Anterior cingulate cortex (tissue), 58 donors: ENCODE results near the gene COL6A2.
"Not testable (repeated sequence)": the region's sequence is repeated elsewhere in the genome, so short reads cannot be mapped to it uniquely, and the experiment has no call there.

ENCODE experiments used
- DNase-seq, 58 donors: peaks; one replicate each; lab custom pipeline; 2025; lab: John Stamatoyannopoulos, UW

Gene COL6A2

GRCh38 chr21:46131838-46132651 is 34.1 kb downstream of the COL6A2 start:
- DNase-seq, result no peak

DNA sequence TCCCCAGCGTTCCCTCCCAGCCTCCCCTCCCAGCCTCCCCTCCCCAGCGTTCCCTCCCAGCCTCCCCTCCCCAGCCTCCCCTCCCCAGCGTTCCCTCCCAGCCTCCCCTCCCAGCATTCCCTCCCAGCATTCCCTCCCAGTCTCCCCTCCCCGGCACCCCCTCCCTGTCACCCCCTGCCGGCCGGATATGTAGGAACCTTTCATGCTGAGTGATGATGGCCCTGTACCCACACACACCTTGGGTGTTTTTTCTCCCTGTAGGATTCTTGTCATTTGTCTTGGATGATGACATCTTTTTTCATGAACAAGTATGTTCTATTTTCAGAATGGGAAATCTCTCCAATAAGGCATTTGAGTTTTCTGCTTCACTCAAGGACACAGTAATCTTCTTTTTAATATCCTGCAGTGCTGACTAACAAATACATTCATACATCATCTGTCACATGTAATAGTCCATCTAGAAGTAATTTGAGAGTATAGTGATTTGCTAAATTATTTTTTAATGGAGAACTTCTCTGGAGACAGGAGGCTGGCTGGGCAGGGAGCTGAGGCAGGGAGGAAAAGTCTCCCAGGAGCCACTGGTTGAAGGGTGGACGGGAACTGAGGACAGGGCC is 38.0 kb downstream of the COL6A2 start:
- DNase-seq, result no peak

DNA sequence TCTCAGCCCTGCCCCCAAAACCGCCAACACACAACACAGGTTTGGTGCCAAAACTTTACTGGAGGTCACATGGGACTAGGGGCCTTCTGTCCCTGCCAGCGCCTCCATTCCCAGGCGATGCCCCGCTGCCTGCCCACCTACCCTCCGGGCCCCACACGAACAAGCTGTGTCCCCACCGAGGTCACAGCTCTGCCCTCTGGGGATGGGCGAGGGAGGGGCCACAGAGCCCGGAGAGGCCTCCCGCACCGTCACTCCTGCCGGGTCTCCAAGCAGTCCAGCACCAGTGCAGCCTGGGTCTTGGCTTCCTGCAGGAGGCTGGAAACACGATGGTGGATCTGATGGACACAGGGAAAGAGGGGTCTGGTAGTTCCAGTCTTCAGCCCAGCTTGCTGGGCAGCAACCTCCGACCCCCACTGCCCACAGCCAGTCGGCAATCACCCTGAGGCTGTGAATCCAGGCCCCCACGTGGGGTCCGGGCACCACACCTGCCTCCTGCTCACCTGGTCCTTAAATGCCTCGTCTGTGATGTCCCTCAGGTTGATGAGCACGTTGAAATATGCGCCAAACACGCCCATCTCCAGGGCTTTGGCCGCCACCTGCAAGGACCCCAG is 38.9 kb downstream of the COL6A2 start:
- no peak for DNase-seq

- DNase-seq, result no peak
These were observed 40.0 kb downstream of the COL6A2 start for GRCh38 chr21:46137908-46138307.

GRCh38 chr21:46138383-46138970 is 40.6 kb downstream of the COL6A2 start:
- no peak for DNase-seq

DNA sequence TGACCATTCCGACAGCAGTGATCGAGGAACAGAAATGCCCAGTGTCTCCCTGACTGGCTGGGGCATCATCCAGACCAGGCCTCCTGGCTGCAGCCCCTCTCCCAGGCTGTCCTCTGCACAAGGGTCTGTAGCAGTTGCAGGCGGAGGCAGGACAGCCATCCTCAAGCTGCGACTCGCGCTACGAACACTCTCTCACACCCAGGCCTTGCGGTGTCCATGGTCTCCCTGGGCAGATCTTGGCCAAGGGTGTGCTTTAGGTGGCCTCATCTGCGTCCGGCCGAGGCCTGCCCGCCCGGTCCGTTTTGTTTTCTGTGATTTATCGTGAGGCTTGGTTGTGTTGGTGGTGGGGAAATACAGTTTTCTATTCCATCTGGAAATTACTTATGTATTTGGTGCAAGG is 41.8 kb downstream of the COL6A2 start:
- DNase-seq, result no peak

GRCh38 chr21:46140352-46141003 is 42.6 kb downstream of the COL6A2 start:
- DNase-seq, result not testable (repeated sequence)

GRCh38 chr21:46141767-46142581 is 44.1 kb downstream of the COL6A2 start:
- DNase-seq, result no peak

- no peak for DNase-seq
These were observed 44.9 kb downstream of the COL6A2 start for GRCh38 chr21:46142582-46143473.

- DNase-seq, result peak in 6 of 58 donors; percentile 9 to 75 (median 30)
These were observed 46.7 kb downstream of the COL6A2 start for GRCh38 chr21:46144464-46145070.

- DNase-seq, result no peak
These were observed 47.4 kb downstream of the COL6A2 start for GRCh38 chr21:46145159-46145839.

DNA sequence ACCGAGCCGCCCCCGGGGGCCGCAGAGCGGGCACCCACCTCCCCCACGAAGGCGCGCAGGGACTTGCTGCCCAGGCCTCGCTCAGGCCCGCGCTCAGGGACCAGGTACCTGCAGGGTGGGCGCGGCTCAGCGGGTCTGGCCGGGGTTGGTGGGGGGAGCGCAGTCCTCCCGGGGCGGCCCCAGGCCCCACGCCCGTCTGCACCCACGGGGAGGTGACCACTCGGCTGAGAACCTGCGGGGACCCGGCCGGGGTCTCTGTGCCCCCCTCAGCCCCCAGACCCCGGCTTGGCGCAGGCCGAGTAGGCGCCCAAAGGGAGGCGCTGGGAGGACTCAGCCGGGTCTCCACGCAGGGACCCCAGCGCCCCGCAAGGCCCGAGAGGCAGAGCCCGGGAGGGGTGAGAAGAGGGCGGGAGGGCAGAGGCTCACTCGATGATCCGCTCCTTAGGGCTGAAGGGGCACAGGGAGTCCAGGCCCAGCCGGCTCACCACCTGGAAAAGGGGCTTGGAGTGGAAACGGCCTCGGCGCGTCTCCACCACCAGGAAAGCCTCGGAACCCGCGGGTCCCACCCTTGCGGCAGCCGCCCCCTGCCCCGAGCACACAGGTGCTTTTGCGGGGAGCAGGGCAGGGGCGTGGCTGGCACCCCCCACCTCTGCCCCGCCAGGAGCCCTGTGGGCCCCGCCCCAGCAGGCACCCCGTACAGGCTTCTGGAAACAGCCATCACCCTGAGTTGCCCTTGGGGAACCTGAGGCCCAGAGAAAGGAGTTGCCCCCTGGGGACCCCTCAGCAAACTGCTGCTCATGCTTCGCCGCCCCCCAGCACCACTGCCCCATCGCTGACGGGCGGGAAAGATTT is 48.2 kb downstream of the COL6A2 start:
- DNase-seq, result no peak

- no peak for DNase-seq
These were observed 48.9 kb downstream of the COL6A2 start for GRCh38 chr21:46146856-46147255.

GRCh38 chr21:46147429-46147828 is 49.5 kb downstream of the COL6A2 start:
- not testable (repeated sequence) for DNase-seq

- no peak for DNase-seq
These were observed 50.2 kb downstream of the COL6A2 start for GRCh38 chr21:46148106-46148505.

- no peak for DNase-seq
These were observed 51.4 kb downstream of the COL6A2 start for GRCh38 chr21:46149205-46149901.
